Measurements from ENCODE around the gene CSAD. TPM values are rescaled to one million over a fixed set of nuclear protein-coding genes. Genes with fewer than 3 reads are reported as not detected.

Gene CSAD
- total RNA-seq, 1 donor from 2014 or later, result 44.9 TPM

DNA sequence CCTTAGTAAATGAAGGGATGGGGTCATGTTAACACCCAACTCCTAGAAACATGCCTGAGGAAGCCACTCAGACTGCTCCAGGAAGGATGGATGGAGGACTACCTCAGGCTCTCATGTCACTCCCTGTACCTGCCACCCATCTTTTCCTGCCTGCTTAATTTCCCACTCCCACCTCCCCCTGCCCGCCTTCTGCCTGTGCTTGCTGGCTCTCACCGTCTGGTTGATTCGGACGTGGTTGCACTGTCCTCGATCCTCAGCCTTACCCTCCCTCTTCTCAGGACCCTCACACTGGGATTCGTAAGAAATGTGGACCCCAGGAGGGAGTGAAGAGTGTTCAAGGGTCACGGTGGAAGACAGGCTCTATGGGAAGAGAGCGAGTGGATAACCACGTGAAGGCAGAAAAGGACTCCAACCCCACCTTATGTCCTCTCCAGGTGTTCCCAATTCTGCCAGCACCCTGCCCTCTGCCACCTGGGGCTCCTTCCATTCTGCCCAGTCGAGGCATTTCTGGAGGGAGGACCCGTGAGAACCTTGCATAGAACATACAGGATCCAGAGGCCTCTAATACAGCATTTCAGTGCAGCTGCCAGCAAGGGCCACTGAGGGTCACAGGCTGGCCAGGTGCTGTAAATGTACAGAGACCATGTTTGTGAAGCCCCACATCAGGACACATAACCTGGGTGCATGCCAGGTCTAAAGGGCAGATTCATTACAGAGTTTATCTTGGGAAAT lies 13.4 kb upstream of the CSAD start:
- no peak for DNase-seq (ENCODE audit: extremely low spot score in 2 of 2)
- Histone ChIP-seq H3K27ac (no peak overlapping the region), H3K27me3 (no peaks in the 10 kb centered on the region), H3K4me3 (no peak overlapping the region), H3K36me3 (no peaks in the 10 kb centered on the region), H3K9me3 (no peaks in the 10 kb centered on the region), H3K4me1 (peaks cover 13% of the 10 kb centered on the region)
- intact Hi-C loops (cut with DNase I), result loop anchor here (10.0 kb wide), 1 partner anchor 129 kb away; no protein-coding TSS in a partner anchor
- TF ChIP-seq, protein P1, sequence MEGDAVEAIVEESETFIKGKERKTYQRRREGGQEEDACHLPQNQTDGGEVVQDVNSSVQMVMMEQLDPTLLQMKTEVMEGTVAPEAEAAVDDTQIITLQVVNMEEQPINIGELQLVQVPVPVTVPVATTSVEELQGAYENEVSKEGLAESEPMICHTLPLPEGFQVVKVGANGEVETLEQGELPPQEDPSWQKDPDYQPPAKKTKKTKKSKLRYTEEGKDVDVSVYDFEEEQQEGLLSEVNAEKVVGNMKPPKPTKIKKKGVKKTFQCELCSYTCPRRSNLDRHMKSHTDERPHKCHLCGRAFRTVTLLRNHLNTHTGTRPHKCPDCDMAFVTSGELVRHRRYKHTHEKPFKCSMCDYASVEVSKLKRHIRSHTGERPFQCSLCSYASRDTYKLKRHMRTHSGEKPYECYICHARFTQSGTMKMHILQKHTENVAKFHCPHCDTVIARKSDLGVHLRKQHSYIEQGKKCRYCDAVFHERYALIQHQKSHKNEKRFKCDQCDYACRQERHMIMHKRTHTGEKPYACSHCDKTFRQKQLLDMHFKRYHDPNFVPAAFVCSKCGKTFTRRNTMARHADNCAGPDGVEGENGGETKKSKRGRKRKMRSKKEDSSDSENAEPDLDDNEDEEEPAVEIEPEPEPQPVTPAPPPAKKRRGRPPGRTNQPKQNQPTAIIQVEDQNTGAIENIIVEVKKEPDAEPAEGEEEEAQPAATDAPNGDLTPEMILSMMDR (IDR thresholded peaks at IDR 0.05), result no peak
- no peak for TF ChIP-seq POLR2A (IDR thresholded peaks at IDR 0.05)
- no peak for TF ChIP-seq POLR2AphosphoS5 (IDR thresholded peaks at IDR 0.05; ENCODE audit: insufficient read depth in 1 of 2, low read depth in 1 of 2)

DNA sequence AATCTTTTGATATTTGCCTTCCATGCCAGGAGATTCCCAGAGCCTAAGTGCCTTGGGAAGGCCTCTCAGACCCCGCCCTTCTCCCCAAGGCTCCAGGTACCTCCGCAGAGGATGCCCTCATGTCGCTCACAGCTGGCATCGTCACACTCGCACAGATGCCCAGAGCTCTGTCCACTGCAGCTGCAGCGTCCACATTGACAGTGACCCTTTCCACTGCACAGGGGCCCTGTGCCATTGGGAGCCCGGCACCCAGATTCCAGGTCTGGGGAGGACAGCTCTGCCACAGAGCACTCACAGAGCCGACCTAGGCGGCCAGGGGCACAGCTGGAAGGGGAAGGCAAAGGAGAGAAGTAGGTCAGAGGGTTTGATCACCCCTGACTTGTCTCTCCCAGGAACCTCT lies 12.3 kb upstream of the CSAD start:
- Histone ChIP-seq H3K9me3 (no peaks in the 10 kb centered on the region), H3K4me1 (peaks cover 10% of the 10 kb centered on the region), H3K27me3 (no peaks in the 10 kb centered on the region), H3K36me3 (peaks cover 0 to 8% of the 10 kb centered on the region in 2 donors), H3K4me3 (no peak overlapping the region), H3K27ac (no peak overlapping the region)
- intact Hi-C loops (cut with DNase I), result loop anchor here (10.0 kb wide), 1 partner anchor 128 kb away; no protein-coding TSS in a partner anchor
- TF ChIP-seq POLR2AphosphoS5 (IDR thresholded peaks at IDR 0.05; ENCODE audit: insufficient read depth in 1 of 2, low read depth in 1 of 2) (no peak), POLR2A (IDR thresholded peaks at IDR 0.05) (no peak)
- TF ChIP-seq, protein P1 (IDR thresholded peaks at IDR 0.05), result no peak
- DNase-seq (ENCODE audit: extremely low spot score in 2 of 2), result no peak

DNA sequence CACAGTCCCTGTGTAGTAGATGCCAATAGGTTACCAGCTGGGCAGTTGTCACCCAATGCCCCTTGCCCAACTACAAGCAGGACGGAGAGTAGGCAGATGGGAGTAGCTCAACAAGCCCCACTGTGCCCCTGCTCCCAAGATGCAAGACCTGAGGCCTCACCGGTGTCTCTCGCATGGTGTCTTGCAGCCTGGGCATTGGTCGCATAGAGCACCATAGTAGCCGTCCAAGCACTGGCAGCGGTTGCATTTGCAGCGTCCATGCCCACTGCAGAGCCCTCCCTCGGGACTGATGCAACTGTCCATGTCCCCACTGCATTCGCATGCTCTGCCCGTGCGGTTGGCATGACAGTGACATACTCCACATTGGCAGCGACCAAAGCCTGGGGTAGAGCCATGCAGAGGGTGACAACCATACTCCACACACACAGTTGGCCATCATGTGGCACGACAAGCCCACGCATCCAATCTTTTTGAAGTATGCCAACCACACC lies 11.9 kb upstream of the CSAD start:
- TF ChIP-seq, protein P1 (IDR thresholded peaks at IDR 0.05), result no peak
- TF ChIP-seq POLR2A (IDR thresholded peaks at IDR 0.05), result no peak
- TF ChIP-seq POLR2AphosphoS5 (IDR thresholded peaks at IDR 0.05; ENCODE audit: insufficient read depth in 1 of 2, low read depth in 1 of 2), result no peak
- intact Hi-C loops (cut with DNase I), result loop anchor here (10.0 kb wide), 1 partner anchor 128 kb away; no protein-coding TSS in a partner anchor
- no peaks in the 10 kb centered on the region for H3K9me3 ChIP-seq
- H3K4me3 ChIP-seq, result no peak overlapping the region
- no peak for DNase-seq (ENCODE audit: extremely low spot score in 2 of 2)
- H3K27ac ChIP-seq, result no peak overlapping the region
- peaks cover 0 to 13% of the 10 kb centered on the region in 2 donors for H3K36me3 ChIP-seq
- H3K27me3 ChIP-seq, result no peaks in the 10 kb centered on the region
- peaks cover 5% of the 10 kb centered on the region for H3K4me1 ChIP-seq

DNA sequence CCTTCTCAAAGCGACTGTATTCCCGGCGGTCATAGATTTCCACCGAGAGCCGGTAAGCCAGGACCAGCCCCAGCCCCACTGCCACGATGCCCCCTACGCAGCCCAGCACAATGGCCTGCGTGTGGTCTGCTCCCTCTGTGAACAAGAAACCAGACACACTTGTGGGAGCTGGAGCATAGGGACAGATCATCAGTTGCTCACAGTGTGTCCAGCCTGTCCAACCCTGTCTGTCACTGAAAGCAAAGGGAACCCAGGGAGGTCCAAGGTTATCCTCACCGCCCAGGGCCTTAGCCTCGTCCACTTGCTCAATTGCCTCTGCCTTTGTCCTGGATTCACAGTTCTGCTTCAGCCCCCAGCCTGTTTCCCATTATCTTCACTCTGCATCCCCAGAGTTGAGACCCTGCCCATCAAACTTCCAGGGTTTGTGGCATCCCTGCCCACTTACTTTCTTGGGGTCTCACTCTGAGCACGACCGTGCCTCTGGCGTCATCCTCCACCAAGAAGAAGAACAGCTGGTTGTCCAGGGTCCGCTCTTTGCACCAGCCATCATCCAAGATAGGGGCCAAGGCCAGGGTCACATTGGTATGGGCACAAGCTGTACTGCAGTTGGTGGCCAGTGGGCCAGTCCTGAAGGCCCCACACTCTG lies 11.3 kb upstream of the CSAD start:
- DNase-seq (ENCODE audit: extremely low spot score in 2 of 2), result no peak
- Histone ChIP-seq H3K36me3 (peaks cover 4 to 19% of the 10 kb centered on the region in 2 donors), H3K9me3 (no peaks in the 10 kb centered on the region), H3K4me3 (no peak overlapping the region), H3K27ac (no peak overlapping the region), H3K27me3 (no peaks in the 10 kb centered on the region), H3K4me1 (no peaks in the 10 kb centered on the region)
- TF ChIP-seq POLR2A (IDR thresholded peaks at IDR 0.05), result no peak
- TF ChIP-seq, protein P1 (IDR thresholded peaks at IDR 0.05), result no peak
- no peak for TF ChIP-seq POLR2AphosphoS5 (IDR thresholded peaks at IDR 0.05; ENCODE audit: insufficient read depth in 1 of 2, low read depth in 1 of 2)
- intact Hi-C loops (cut with DNase I), result loop anchor here (10.0 kb wide), 1 partner anchor 127 kb away; no protein-coding TSS in a partner anchor
